HepG2 (cell line): Measurements from ENCODE around the gene PPP2R5C. TPM values are rescaled to one million over a fixed set of nuclear protein-coding genes. Genes with fewer than 3 reads are reported as not detected.
A peak's percentile ranks its signal among the peaks of the same experiment; 100 is the strongest.

ENCODE experiments used
- ATAC-seq: fragments of 200-7000 bp; cut with Tn5 transposase; 3 replicates; pipeline ENCODE4 v1.9.1; 2020; ENCODE audit warnings: mild to moderate bottlenecking, moderate library complexity
- BruUV-seq: library from RNA; stranded (reverse); fragments of 400-500 nt; replicated peaks from 2 replicates; lab custom pipeline; 2021; lab: Mats Ljungman, UMichigan
- CTCF ChIA-PET: fragments of 300-600 bp; formaldehyde crosslinking; extraction: SDS; loops from one replicate; lab custom pipeline; 2021; ENCODE audit warnings: low total read pairs, inconsistent platforms, low intra/inter-chr PET ratio; lab: Yijun Ruan, JAX
- POLR2A ChIA-PET: fragments of 350-600 bp; sonication (Branson Sonifier 250); formaldehyde crosslinking; loops from one replicate; lab custom pipeline; 2020; ENCODE audit warnings: antibody characterized with exemption, inconsistent platforms; lab: Yijun Ruan, JAX
- DNase-seq: peaks from one replicate; pipeline ENCODE4 v3.0.0-alpha.2; 2015; ENCODE audit warnings: low spot score
- FAIRE-seq: peaks from 3 replicates; lab custom pipeline; 2011; peaks lifted over from hg19 to GRCh38; lab: Jason Lieb, UNC
- H2AFZ ChIP-seq: one replicate; pipeline ENCODE4 v1.6.1; 2011; ENCODE audit warnings: low read length, inconsistent platforms
- H3K27ac ChIP-seq: fragments of 300-600 bp; 3 replicates; pipeline ENCODE4 v1.8.0; 2011; ENCODE audit warnings: mixed run types, mild to moderate bottlenecking, mixed read lengths, low read length, inconsistent platforms; ENCODE audit not compliant: insufficient read depth; ENCODE audit errors: extremely low read length
- H3K27me3 ChIP-seq, 2 experiments: fragments of 200-600 bp in 1 of 2; 2 replicates in 1 of 2; 3 replicates in 1 of 2; pipeline versions ENCODE4 v1.6.0 to v1.8.0; 2011; ENCODE audit warnings: low read length in 2 of 2, mild to moderate bottlenecking in 2 of 2, moderate library complexity in 2 of 2, inconsistent platforms in 1 of 2; ENCODE audit not compliant: insufficient read depth in 2 of 2, control insufficient read depth in 1 of 2
- H3K36me3 ChIP-seq, 2 experiments: fragments of 200-600 bp in 1 of 2; replicated peaks in 1 of 2; 2 replicates in 1 of 2; 3 replicates in 1 of 2; pipeline versions ENCODE4 v1.5.1 to v1.8.0; 2011; ENCODE audit warnings: low read length in 2 of 2, inconsistent platforms in 1 of 2; ENCODE audit not compliant: insufficient read depth in 2 of 2, control insufficient read depth in 1 of 2
- H3K4me1 ChIP-seq: 2 replicates; pipeline ENCODE4 v1.5.1; 2012; ENCODE audit warnings: low read length, inconsistent platforms; ENCODE audit not compliant: insufficient read depth
- H3K4me2 ChIP-seq: 2 replicates; pipeline ENCODE4 v1.6.0; 2011; ENCODE audit warnings: low read depth, low read length, inconsistent platforms
- H3K4me3 ChIP-seq, 3 experiments: fragments of 200-600 bp in 1 of 3; sonication (generic), shearing (Covaris generic) in 1 of 3; replicated peaks in 1 of 3; 2 replicates each; pipeline ENCODE4 v1.5.1; 2011 to 2016; ENCODE audit warnings: low read length in 3 of 3, inconsistent platforms in 2 of 3, low read depth in 2 of 3, mild to moderate bottlenecking in 2 of 3, control low read depth in 1 of 3, mixed read lengths in 1 of 3; ENCODE audit not compliant: insufficient read depth in 1 of 3
- H3K79me2 ChIP-seq: one replicate; pipeline ENCODE4 v1.6.1; 2011; ENCODE audit warnings: low read length, inconsistent platforms; ENCODE audit not compliant: insufficient read depth
- H3K9ac ChIP-seq: 2 replicates; pipeline ENCODE4 v1.6.0; 2011; ENCODE audit warnings: mild to moderate bottlenecking, low read depth, low read length, inconsistent platforms; ENCODE audit not compliant: insufficient read depth
- H3K9me3 ChIP-seq: 2 replicates; pipeline ENCODE4 v1.5.1; 2012; ENCODE audit warnings: mild to moderate bottlenecking, low read length
- H4K20me1 ChIP-seq: 2 replicates; pipeline ENCODE4 v1.6.0; 2011; ENCODE audit warnings: inconsistent platforms, mild to moderate bottlenecking, low read length, moderate library complexity; ENCODE audit not compliant: insufficient read depth
- RFX5 ChIP-seq: IDR thresholded peaks from 2 replicates; pipeline ENCODE4 v1.6.1; 2011; ENCODE audit warnings: low read depth, low read length, improper control_type of control experiment
- ZNF382 ChIP-seq: sonication (generic); formaldehyde crosslinking; IDR thresholded peaks from 2 replicates; pipeline ENCODE4 v1.5.0; 2020; ENCODE audit warnings: missing genetic modification reagents, mild to moderate bottlenecking, borderline replicate concordance
- WGBS: methylation state at CpG from one replicate; pipeline ENCODE4 v1.1.6; 2017; ENCODE audit warnings: low lambda C conversion rate; 5-methylcytosine and 5-hydroxymethylcytosine counted together
- in situ Hi-C: cut with HindIII; loops from 2 replicates; pipeline ENCODE4 v1.10.0; 2017; ENCODE audit warnings: low pct_unique_long_range_greater_than_20kb; ENCODE audit not compliant: extremely low pct_ligation_motif_present
- intact Hi-C: fragments of 100-400 bp; cut with micrococcal nuclease; formaldehyde crosslinking; loops from one replicate; pipeline ENCODE4 v1.10.0; 2022; ENCODE audit not compliant: unreplicated experiment
- polyA plus RNA-seq, 8 experiments: library from polyadenylated mRNA; depleted of rRNA in 3 of 8; stranded (reverse) in 7 of 8; unstranded in 1 of 8; fragments of >200 nt; fragmentation: Illumina TruSeq in 4 of 8; extraction: Trizol in 4 of 8; gene quantifications; 2 replicates each; pipeline versions ENCODE4 v1.2.1 to v1.2.3, GENCODE V29; 2011 to 2016; ENCODE audit warnings: low read depth in 4 of 8, missing spikeins in 1 of 8, mixed read lengths in 1 of 8; ENCODE audit not compliant: insufficient read depth in 1 of 8
- total RNA-seq, 5 experiments: library from RNA; depleted of rRNA; stranded (reverse); fragments of >200 nt; fragmentation: Illumina TruSeq; extraction: Trizol; gene quantifications; 2 replicates each; pipeline ENCODE4 v1.2.3, GENCODE V29; 2016; ENCODE audit warnings: low read depth in 1 of 5
- TF ChIP-seq, protein P1 (sequence below): sonication (generic); formaldehyde crosslinking; IDR thresholded peaks from 2 replicates; pipeline ENCODE4 v1.5.1; 2020; ENCODE audit warnings: mild to moderate bottlenecking, missing genetic modification reagents, moderate library complexity
- TF ChIP-seq, protein P2 (sequence below), 2 experiments: fragments of 450-650 bp in 1 of 2; sonication (generic) in 1 of 2; formaldehyde crosslinking in 1 of 2; IDR thresholded peaks; 2 replicates each; pipeline versions ENCODE4 v1.6.1 to v1.8.0; 2016 to 2022; ENCODE audit warnings: antibody characterized with exemption in 1 of 2, mild to moderate bottlenecking in 1 of 2, missing genetic modification reagents in 1 of 2

PPP2R5C gene
- total and polyA plus RNA-seq, 2 of the 13 experiments (the other 11 are each of a cell fraction or from before 2014, with no cell fraction given) = 74.3 to 78.5 TPM

DNA sequence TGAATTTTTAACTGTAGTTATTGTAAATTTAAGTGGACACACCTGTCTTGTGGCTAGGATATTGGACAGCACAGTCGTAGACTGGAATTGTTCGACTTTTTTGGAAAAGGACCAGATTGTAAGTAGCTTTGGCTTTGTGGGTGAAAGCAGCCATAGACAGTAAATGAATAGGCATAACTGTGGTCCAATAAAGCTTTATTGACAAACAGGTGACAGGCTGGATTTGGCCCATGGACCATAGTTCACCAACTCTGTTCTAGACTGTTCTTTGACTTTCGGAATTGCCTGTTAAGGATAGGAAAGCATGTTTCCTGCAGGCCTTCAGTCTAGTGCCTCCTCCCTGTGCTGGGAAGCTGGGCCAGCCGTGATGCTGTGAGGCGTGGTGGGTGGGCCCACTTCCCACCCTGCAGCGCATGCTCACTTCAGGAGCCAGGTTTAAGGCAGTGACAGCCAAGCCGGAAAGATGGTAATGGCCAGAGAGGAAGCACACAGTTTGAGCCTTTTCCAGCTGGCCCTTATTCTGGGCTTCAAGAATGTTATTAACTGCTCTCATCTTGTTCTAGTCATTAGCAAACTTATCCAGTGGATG lies 51.8 kb downstream of the PPP2R5C start:
- in situ Hi-C loops (no loop called here), intact Hi-C loops (no loop called here)
- Histone ChIP-seq H3K79me2 (peaks cover 71% of the 10 kb centered on the region), H4K20me1 (no peaks in the 10 kb centered on the region), H3K36me3 (peaks cover 3 to 23% of the 10 kb centered on the region in 2 experiments; a peak in 4 of 5 replicates), H3K27ac (no peak overlapping the region), H3K27me3 (no peaks in the 10 kb centered on the region), H3K9ac (no peak overlapping the region; the same call in 1 of the 2 replicates), H3K4me1 (peaks cover 46% of the 10 kb centered on the region), H2AFZ (no peak overlapping the region), H3K4me3 (no peak overlapping the region), H3K4me2 (peak overlapping the region; percentile 15; the same call in 1 of the 2 replicates), H3K9me3 (no peaks in the 10 kb centered on the region)
- BruUV-seq = no TSS peak
- ChIA-PET CTCF (no interaction called here), POLR2A (interaction anchor here (0.8 kb wide), 1 partner anchor 9 kb away, joined by 3 read pairs; no protein-coding TSS in a partner anchor)
- ATAC-seq (no peak), DNase-seq (no peak), FAIRE-seq (no peak)
- WGBS = 97% methylated on average over 6 of the region's 7 CpGs
- TF ChIP-seq ZNF382 (no peak), RFX5 (no peak)
- TF ChIP-seq, protein P1, sequence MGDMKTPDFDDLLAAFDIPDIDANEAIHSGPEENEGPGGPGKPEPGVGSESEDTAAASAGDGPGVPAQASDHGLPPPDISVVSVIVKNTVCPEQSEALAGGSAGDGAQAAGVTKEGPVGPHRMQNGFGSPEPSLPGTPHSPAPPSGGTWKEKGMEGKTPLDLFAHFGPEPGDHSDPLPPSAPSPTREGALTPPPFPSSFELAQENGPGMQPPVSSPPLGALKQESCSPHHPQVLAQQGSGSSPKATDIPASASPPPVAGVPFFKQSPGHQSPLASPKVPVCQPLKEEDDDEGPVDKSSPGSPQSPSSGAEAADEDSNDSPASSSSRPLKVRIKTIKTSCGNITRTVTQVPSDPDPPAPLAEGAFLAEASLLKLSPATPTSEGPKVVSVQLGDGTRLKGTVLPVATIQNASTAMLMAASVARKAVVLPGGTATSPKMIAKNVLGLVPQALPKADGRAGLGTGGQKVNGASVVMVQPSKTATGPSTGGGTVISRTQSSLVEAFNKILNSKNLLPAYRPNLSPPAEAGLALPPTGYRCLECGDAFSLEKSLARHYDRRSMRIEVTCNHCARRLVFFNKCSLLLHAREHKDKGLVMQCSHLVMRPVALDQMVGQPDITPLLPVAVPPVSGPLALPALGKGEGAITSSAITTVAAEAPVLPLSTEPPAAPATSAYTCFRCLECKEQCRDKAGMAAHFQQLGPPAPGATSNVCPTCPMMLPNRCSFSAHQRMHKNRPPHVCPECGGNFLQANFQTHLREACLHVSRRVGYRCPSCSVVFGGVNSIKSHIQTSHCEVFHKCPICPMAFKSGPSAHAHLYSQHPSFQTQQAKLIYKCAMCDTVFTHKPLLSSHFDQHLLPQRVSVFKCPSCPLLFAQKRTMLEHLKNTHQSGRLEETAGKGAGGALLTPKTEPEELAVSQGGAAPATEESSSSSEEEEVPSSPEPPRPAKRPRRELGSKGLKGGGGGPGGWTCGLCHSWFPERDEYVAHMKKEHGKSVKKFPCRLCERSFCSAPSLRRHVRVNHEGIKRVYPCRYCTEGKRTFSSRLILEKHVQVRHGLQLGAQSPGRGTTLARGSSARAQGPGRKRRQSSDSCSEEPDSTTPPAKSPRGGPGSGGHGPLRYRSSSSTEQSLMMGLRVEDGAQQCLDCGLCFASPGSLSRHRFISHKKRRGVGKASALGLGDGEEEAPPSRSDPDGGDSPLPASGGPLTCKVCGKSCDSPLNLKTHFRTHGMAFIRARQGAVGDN = 0 out of 2 replicates have a peak, but pooled peaks have one; percentile 21
- TF ChIP-seq, protein P2, sequence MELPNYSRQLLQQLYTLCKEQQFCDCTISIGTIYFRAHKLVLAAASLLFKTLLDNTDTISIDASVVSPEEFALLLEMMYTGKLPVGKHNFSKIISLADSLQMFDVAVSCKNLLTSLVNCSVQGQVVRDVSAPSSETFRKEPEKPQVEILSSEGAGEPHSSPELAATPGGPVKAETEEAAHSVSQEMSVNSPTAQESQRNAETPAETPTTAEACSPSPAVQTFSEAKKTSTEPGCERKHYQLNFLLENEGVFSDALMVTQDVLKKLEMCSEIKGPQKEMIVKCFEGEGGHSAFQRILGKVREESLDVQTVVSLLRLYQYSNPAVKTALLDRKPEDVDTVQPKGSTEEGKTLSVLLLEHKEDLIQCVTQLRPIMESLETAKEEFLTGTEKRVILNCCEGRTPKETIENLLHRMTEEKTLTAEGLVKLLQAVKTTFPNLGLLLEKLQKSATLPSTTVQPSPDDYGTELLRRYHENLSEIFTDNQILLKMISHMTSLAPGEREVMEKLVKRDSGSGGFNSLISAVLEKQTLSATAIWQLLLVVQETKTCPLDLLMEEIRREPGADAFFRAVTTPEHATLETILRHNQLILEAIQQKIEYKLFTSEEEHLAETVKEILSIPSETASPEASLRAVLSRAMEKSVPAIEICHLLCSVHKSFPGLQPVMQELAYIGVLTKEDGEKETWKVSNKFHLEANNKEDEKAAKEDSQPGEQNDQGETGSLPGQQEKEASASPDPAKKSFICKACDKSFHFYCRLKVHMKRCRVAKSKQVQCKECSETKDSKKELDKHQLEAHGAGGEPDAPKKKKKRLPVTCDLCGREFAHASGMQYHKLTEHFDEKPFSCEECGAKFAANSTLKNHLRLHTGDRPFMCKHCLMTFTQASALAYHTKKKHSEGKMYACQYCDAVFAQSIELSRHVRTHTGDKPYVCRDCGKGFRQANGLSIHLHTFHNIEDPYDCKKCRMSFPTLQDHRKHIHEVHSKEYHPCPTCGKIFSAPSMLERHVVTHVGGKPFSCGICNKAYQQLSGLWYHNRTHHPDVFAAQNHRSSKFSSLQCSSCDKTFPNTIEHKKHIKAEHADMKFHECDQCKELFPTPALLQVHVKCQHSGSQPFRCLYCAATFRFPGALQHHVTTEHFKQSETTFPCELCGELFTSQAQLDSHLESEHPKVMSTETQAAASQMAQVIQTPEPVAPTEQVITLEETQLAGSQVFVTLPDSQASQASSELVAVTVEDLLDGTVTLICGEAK (IDR thresholded peaks at IDR 0.05) = peak; percentile 63
- TF ChIP-seq, protein P2 (CRISPR knock-in tag; IDR thresholded peaks at IDR 0.05) = peak; percentile 99
